ENCODE data around the gene APOBEC3G. TPM values are rescaled to one million over a fixed set of nuclear protein-coding genes. Genes with fewer than 3 reads are reported as not detected.

Gene APOBEC3G
- total and polyA plus RNA-seq, 8 donors: 0.45 to 19.6 (median 5.0) TPM; not detected in 1

- Histone ChIP-seq H3K36me3 (peaks cover 9 to 52% (median 35%) of the 10 kb centered on the region in 4 donors), H3K9me3 (no peaks in the 10 kb centered on the region), H3K4me1 (peaks cover 0 to 20% (median 15%) of the 10 kb centered on the region in 4 donors), H3K27me3 (no peaks in the 10 kb centered on the region), H3K27ac (no peak overlapping the region), H3K4me3 (no peak overlapping the region)
- no peak for DNase-seq
- WGBS, 5 donors: 89 to 96% (median 94%) methylated on average over 9 of the region's 9 CpGs
- intact Hi-C loops (cut with DNase I; ENCODE audit: low total_unique reads): loop anchor here (10.0 kb wide), 1 partner anchor 115 kb away; the partner anchor contains the start of gene APOBEC3C
- no peak for TF ChIP-seq EP300 (IDR thresholded peaks at IDR 0.05)
- no peak for TF ChIP-seq POLR2AphosphoS5 (IDR thresholded peaks at IDR 0.05)
- no peak for TF ChIP-seq CTCF (IDR thresholded peaks at IDR 0.05)
- no peak for TF ChIP-seq POLR2A (IDR thresholded peaks at IDR 0.05)
Measured at GRCh38 chr22:39129746-39130145, 52.7 kb downstream of the APOBEC3G start.

- H3K9me3 ChIP-seq: no peaks in the 10 kb centered on the region
- H3K27ac ChIP-seq: no peak overlapping the region
- DNase-seq: no peak
- 85 to 93% (median 89%) methylated on average over 8 of the region's 8 CpGs for WGBS, 5 donors
- H3K4me3 ChIP-seq: no peak overlapping the region
- intact Hi-C loops (cut with DNase I; ENCODE audit: low total_unique reads): no loop called here
- no peaks in the 10 kb centered on the region for H3K27me3 ChIP-seq
- TF ChIP-seq EP300 (IDR thresholded peaks at IDR 0.05) (no peak), CTCF (IDR thresholded peaks at IDR 0.05) (no peak), POLR2A (IDR thresholded peaks at IDR 0.05) (no peak), POLR2AphosphoS5 (IDR thresholded peaks at IDR 0.05) (no peak)
- H3K4me1 ChIP-seq: peaks cover 0 to 25% (median 17%) of the 10 kb centered on the region in 4 donors
- peaks cover 9 to 53% (median 36%) of the 10 kb centered on the region in 4 donors for H3K36me3 ChIP-seq
Measured at GRCh38 chr22:39130152-39130704, 53.2 kb downstream of the APOBEC3G start.

GRCh38 chr22:39130892-39131855 is 54.1 kb downstream of the APOBEC3G start:
- intact Hi-C loops (cut with DNase I; ENCODE audit: low total_unique reads): no loop called here
- peak in 1 of 2 donors; percentile 46 for DNase-seq
- H3K27ac ChIP-seq: peak overlapping the region in 3 of 5 donors; percentile 7 to 49 (median 17)
- peaks cover 9 to 56% (median 36%) of the 10 kb centered on the region in 4 donors for H3K36me3 ChIP-seq
- H3K9me3 ChIP-seq: no peaks in the 10 kb centered on the region
- no peak for TF ChIP-seq CTCF (IDR thresholded peaks at IDR 0.05)
- no peak for TF ChIP-seq POLR2AphosphoS5 (IDR thresholded peaks at IDR 0.05)
- no peak for TF ChIP-seq EP300 (IDR thresholded peaks at IDR 0.05)
- TF ChIP-seq POLR2A (IDR thresholded peaks at IDR 0.05): no peak
- no peaks in the 10 kb centered on the region for H3K27me3 ChIP-seq
- H3K4me1 ChIP-seq: peaks cover 0 to 29% (median 18%) of the 10 kb centered on the region in 4 donors
- H3K4me3 ChIP-seq: no peak overlapping the region
- 56 to 65% (median 63%) methylated on average over 22 to 24 of the region's 24 CpGs for WGBS, 5 donors

GRCh38 chr22:39132281-39132680 is 55.2 kb downstream of the APOBEC3G start:
- no peak overlapping the region for H3K27ac ChIP-seq
- DNase-seq: no peak

More at GRCh38 chr22:39132281-39132680, 55.2 kb downstream of the APOBEC3G start:
- no peak overlapping the region for H3K4me3 ChIP-seq
- peaks cover 0 to 29% (median 18%) of the 10 kb centered on the region in 4 donors for H3K4me1 ChIP-seq
- H3K9me3 ChIP-seq: no peaks in the 10 kb centered on the region
- WGBS, 5 donors: 84 to 91% (median 85%) methylated on average over 5 to 6 of the region's 6 CpGs
- peaks cover 9 to 63% (median 38%) of the 10 kb centered on the region in 4 donors for H3K36me3 ChIP-seq
- intact Hi-C loops (cut with DNase I; ENCODE audit: low total_unique reads): no loop called here
- TF ChIP-seq CTCF (IDR thresholded peaks at IDR 0.05) (no peak), POLR2AphosphoS5 (IDR thresholded peaks at IDR 0.05) (no peak), POLR2A (IDR thresholded peaks at IDR 0.05) (no peak), EP300 (IDR thresholded peaks at IDR 0.05) (no peak)
- H3K27me3 ChIP-seq: no peaks in the 10 kb centered on the region
